Upper lobe of right lung (tissue), 1 donor: Measurements from ENCODE around the gene SLC48A1. TPM values are rescaled to one million over a fixed set of nuclear protein-coding genes. Genes with fewer than 3 reads are reported as not detected.

Source experiments
- ATAC-seq: fragments of 200-7000 bp; cut with Tn5 transposase; one replicate; pipeline ENCODE4 v1.9.1; 2020; ENCODE audit warnings: mild to moderate bottlenecking, moderate library complexity
- DNase-seq: peaks from one replicate; pipeline ENCODE4 v3.0.0-alpha.2; 2020
- H3K27ac ChIP-seq: fragments of 200-600 bp; one replicate; pipeline ENCODE4 v1.8.0; 2022
- H3K27me3 ChIP-seq: fragments of 200-600 bp; one replicate; pipeline ENCODE4 v1.8.0; 2022; ENCODE audit warnings: mild to moderate bottlenecking
- H3K36me3 ChIP-seq: fragments of 200-600 bp; one replicate; pipeline ENCODE4 v1.8.0; 2022
- H3K4me1 ChIP-seq: fragments of 200-600 bp; one replicate; pipeline ENCODE4 v1.8.0; 2022
- H3K4me3 ChIP-seq: fragments of 200-600 bp; one replicate; pipeline ENCODE4 v1.8.0; 2022; ENCODE audit warnings: mild to moderate bottlenecking
- H3K9me3 ChIP-seq: fragments of 200-600 bp; one replicate; pipeline ENCODE4 v1.8.0; 2022
- CTCF ChIP-seq: fragments of 200-600 bp; IDR thresholded peaks from one replicate; pipeline ENCODE4 v1.8.0; 2022; ENCODE audit warnings: antibody characterized with exemption
- intact Hi-C: fragments of 100-400 bp; cut with DNase I; formaldehyde crosslinking; loops from one replicate; pipeline ENCODE4 v1.11.0; 2022
- total RNA-seq: library from RNA; stranded (reverse); fragmentation: NEBNext Ultra II Directional; extraction: Animal tissue kit (Norgen Biotek cat#: 25700); gene quantifications from one replicate; pipeline ENCODE4 v1.2.1, GENCODE V29; 2021
- donor health status: DM: no; HTN: yes; CAD: no; lungs with severe emphysema.

The SLC48A1 gene
- total RNA-seq, 1 donor from 2014 or later = 40.9 TPM

GRCh38 chr12:47751561-47751960 lies 21.5 kb upstream of the SLC48A1 start:
- no peak for TF ChIP-seq CTCF
- H3K27ac ChIP-seq = no peak overlapping the region
- ATAC-seq = no peak
- H3K36me3 ChIP-seq = peaks cover 22% of the 10 kb centered on the region
- no peak overlapping the region for H3K4me3 ChIP-seq
- H3K27me3 ChIP-seq = no peaks in the 10 kb centered on the region
- intact Hi-C loops = no loop called here
- DNase-seq = no peak
- no peaks in the 10 kb centered on the region for H3K9me3 ChIP-seq
- peaks cover 45% of the 10 kb centered on the region for H3K4me1 ChIP-seq

GRCh38 chr12:47752121-47752520 lies 20.9 kb upstream of the SLC48A1 start:
- Histone ChIP-seq H3K36me3 (peaks cover 20% of the 10 kb centered on the region), H3K27ac (no peak overlapping the region), H3K9me3 (no peaks in the 10 kb centered on the region), H3K27me3 (no peaks in the 10 kb centered on the region), H3K4me1 (peaks cover 47% of the 10 kb centered on the region), H3K4me3 (no peak overlapping the region)
- ATAC-seq (no peak), DNase-seq (no peak)
- intact Hi-C loops = no loop called here
- no peak for TF ChIP-seq CTCF

- no peak for TF ChIP-seq CTCF
- H3K4me1 ChIP-seq = peaks cover 47% of the 10 kb centered on the region
- H3K27ac ChIP-seq = peak overlapping the region; percentile 89
- DNase-seq = no peak
- no peaks in the 10 kb centered on the region for H3K27me3 ChIP-seq
- H3K4me3 ChIP-seq = no peak overlapping the region
- intact Hi-C loops = no loop called here
- peaks cover 17% of the 10 kb centered on the region for H3K36me3 ChIP-seq
- no peaks in the 10 kb centered on the region for H3K9me3 ChIP-seq
- no peak for ATAC-seq
Measured at GRCh38 chr12:47752552-47752951, 20.5 kb upstream of the SLC48A1 start.

GRCh38 chr12:47753021-47754001 lies 19.7 kb upstream of the SLC48A1 start:
- Histone ChIP-seq H3K4me3 (no peak overlapping the region), H3K4me1 (peaks cover 53% of the 10 kb centered on the region), H3K27me3 (no peaks in the 10 kb centered on the region), H3K9me3 (no peaks in the 10 kb centered on the region), H3K27ac (peak overlapping the region; percentile 89), H3K36me3 (peaks cover 17% of the 10 kb centered on the region)
- intact Hi-C loops = no loop called here
- TF ChIP-seq CTCF = no peak
- ATAC-seq = peak; percentile 81
- DNase-seq = peak; percentile 92

GRCh38 chr12:47754126-47754525 lies 18.9 kb upstream of the SLC48A1 start:
- Histone ChIP-seq H3K36me3 (peaks cover 17% of the 10 kb centered on the region), H3K27ac (peak overlapping the region; percentile 89), H3K27me3 (no peaks in the 10 kb centered on the region), H3K9me3 (no peaks in the 10 kb centered on the region), H3K4me1 (peaks cover 57% of the 10 kb centered on the region), H3K4me3 (no peak overlapping the region)
- TF ChIP-seq CTCF = no peak
- ATAC-seq = no peak
- intact Hi-C loops = no loop called here
- no peak for DNase-seq
